Measurements from ENCODE around the gene NUDT13.

NUDT13 gene

GRCh38 chr10:73110345-73110849 is at the start of gene NUDT13:
Gene NUDT13 (plus strand): TSS chr10:73110455. CDS start chr10:73114366, 3,911 bp downstream.
- DNase-seq (ENCODE audit: low spot score): peak; percentile 87

DNA sequence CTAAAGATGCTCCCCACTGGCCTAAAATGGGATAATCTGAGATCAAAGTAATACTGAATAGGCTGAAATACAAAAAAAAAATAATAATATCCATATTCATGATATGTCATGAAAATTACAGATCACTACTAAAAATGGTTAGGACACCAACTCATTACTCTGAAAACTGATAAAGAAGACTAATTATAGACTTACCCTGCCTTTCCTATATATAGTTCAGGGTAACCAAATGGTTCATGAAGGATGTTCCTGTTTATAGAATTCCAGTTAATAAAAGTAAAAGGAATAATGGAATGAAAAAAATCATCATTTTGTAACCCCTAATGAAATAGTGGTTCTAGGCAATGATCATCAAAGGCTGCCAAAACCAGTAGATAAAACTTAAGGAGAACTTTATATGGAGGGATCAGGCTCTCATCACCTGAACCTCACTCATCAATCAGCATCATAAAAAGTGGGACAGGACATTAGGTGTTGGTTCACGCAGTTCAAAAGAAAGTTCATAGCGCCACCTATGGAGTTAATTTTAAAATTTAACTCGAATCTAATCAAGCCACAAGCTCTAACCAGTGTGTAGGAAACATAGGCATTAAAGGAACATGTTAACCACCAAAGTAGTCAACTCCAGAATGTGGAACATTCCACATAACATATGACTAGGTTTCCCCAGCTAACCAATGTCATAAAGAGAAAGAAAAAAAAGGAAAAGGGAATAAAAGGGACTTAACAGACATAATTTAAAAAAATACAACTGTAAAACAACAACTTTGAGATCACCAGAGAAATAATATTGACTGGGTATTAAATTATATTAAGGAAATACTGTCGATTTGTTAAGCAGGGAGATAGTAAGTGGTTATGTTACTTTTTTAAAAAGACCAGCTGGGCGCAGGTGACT is 49.3 kb upstream of the NUDT13 start:
- DNase-seq (ENCODE audit: low spot score): no peak

DNA sequence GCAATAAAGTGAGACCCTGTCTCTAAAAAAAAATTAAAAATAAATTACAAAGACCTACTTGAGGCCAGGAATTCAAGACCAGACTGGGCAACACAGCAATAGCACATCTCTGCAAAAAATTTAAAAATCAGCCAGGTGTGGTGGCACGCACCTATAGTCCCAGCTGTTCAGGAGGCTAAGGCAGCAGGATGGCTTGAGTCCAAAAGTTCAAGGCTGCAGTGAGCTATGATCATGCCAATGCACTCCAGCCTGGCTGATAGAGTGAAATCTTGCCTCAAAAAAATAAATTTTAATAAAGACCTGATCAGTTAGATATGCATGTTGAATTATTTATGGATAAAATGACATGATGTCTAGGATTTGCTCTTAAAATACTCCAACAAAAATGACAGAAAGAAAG is 48.5 kb upstream of the NUDT13 start:
- DNase-seq (ENCODE audit: low spot score): no peak

- DNase-seq (ENCODE audit: low spot score): no peak
Measured at GRCh38 chr10:73065441-73065840, 44.8 kb upstream of the NUDT13 start.

- DNase-seq (ENCODE audit: low spot score): no peak
Measured at GRCh38 chr10:73073627-73074026, 36.6 kb upstream of the NUDT13 start.

DNA sequence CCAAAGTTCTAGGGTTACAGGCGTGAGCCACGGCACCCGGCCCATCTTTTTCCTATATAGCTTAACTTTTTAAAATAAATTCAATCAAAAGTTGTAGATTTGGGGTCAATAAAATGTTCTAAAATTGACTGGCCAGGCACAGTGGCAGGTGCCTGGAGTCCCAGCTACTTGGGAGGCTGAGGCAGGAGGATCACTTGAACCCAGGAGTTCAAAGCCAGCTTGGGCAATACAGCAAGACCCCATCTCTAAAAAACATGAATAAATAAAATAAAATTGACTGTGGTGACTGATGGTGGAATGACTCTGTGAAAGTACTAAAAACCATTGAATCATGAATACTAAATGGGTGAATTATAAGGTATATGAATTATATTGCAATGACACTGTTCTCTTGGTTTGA is 34.4 kb upstream of the NUDT13 start:
- no peak for DNase-seq (ENCODE audit: low spot score)

DNA sequence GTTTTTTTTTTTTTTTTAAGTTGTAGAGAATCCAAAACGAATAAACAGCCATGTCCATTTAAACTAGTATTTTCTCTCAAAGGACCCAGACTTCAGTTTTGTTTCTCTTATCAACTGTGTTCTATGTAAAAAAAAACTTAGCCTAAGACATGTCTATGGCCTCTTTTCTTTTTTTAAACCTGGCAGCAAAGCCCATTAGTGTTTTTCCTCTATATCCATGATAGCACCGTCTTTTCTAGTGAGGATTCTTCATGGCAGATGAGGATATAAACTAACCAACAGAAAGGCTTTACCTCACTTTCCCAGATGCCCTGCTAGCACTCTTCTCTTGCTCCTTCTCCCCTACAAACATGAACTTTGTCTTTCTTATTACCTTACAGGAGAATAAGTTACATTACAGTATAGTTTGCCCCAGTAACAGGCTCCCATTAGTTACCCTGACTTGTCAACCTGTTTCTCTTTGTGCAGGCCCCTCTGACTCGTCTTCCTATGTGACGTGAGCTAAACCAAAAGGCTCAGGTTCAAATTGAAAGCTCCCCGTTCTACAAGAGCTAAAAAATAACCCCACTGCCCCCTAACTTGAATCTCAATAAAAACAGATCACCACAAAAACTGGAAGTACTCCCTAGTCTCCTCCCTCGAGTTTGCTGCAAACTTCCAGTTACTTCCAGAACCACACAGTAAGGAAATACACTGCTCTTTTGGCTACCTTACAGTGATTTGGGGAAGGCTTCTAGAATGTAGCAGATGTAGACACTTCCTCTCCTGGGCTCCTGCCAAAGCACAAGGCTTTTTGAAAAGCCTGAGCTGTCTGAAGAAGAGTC is 33.7 kb upstream of the NUDT13 start:
- DNase-seq (ENCODE audit: low spot score): peak; percentile 79

DNA sequence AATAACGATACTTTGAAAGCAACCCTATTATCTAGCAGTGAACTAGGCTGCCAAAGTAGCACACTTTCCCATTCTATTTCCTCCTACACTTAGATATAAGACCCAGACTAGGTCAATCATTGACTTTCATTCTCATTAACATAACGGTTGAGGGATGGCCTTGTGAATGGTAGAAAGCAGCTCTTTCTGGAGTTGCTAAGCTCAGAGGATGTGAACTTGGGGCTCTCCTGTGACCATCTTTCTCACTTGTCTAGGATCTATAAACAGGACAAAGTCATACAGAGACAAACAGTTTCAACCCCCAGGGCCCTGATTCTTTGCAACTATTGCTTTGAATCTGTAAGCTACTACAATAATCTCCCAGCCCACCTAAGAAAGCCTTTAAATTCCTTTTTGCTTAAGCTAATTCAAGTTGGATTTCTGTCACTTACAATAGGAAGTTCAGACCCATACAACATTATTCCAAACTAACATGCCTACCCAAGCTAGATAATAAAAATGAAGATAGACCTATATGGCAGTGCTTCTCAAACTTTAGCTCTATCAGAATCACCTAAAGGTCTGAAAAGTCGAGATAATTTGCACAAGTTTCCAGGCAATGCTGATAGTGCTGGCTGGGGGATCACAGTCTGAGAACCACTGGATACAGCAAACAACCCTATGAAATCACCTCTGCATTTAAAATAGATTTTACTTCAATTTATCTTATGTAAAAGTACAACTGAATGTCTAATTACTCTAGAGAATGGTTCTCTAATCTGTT is 30.3 kb upstream of the NUDT13 start:
- no peak for DNase-seq (ENCODE audit: low spot score)

GRCh38 chr10:73083221-73083620 is 27.0 kb upstream of the NUDT13 start:
- no peak for DNase-seq (ENCODE audit: low spot score)

DNA sequence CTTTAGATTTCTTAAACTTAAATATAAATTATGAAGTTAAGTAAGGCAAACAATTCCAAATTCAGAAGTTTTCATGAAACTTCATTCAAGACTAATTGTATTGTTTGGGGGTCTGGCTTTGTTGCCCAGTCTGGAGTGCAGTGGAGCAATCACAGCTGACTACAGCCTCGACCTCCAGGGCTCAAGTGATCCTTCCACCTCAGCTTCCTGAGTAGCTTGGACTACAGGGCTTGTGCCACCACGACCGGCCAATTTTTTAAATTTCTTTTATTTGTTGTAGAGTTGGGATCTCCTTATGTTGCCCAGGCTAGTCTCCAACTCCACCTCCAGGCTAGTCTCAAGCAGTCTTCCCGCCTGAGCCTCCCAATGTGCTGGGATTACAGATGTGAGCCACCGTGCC is 26.0 kb upstream of the NUDT13 start:
- DNase-seq (ENCODE audit: low spot score): no peak

- DNase-seq (ENCODE audit: low spot score): no peak
Measured at GRCh38 chr10:73086816-73087215, 23.4 kb upstream of the NUDT13 start.

- DNase-seq (ENCODE audit: low spot score): no peak
Measured at GRCh38 chr10:73088304-73088703, 22.0 kb upstream of the NUDT13 start.

DNA sequence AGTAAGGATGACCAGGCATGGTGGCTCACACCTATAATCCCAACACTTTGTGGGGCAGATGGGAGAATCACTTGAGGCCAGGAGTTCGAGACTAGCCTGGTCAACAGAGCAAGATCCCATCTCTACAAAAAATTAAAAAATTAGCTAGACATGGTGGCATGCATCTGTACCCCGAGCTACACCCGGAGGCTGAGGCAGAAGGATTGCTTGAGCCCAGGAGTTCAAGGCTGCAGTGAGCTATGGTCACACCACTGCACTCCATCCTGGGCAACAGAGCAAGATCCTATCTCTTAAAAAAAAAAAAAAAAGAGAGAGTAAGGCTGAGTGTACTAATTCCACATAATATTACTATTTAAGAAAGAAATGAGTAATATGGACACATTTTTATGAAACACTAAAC is 17.4 kb upstream of the NUDT13 start:
- DNase-seq (ENCODE audit: low spot score): no peak

DNA sequence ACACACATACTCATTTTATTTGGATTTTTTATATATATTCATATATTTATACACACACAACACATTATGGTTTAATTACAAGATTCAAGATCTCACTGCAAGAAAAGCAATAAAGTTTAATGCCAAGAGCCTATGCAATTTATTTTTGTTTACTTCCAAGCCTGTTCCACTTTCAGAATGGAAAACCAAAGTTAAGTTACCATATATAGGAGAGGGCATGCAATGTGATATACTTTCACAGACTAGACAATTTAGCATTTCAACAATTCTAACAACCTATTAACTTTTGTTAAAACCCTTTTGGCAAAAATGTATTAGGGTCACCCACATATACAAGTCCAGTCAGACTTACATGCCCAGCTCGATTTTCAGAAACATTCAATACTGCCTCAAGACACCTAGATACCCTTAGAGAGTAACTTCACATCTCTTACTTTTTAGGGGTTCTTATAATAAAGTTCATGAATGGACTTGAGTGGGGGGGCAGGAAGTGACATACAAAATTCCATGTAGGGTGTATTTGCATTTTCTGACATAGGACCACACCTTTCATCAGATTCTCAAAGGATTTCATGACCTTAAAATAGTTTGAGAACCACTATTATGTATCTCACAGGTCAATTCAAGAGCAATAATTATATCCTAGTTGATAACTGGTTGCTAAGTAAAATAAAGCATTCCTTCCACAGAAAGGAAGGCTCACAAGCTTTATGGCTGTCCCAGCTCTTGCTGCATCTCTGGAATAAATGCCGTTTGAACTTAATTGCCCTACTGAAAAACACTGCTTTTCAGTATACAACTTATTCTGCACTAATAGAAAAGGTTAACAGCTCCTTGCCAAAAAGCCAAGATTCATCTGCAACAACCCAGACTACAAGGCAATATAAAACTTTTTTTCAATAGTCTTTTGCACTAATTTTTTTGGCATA is 16.1 kb upstream of the NUDT13 start:
- DNase-seq (ENCODE audit: low spot score): no peak

DNA sequence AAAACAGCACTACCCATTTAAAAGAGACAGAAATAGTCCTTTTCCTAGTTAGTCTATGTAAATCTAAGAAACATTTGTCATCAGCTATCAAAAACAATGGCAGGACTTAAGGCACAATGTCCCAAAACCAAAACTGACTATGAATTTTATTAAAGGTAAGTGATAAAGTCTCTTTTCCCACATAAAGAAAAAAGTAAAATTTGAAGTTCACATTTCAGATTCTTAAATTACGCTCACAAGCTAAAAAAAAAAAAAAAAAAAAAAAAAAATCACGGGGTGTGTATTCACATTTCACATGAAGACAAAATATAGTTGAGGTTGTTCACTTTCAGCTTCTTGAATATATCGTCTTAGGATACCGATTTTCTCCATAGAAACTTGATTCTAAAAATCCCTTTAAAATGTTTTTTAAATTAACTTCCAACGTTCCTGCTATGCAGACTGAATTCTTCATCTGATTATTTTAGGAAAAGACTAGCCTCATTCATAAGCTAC is 15.2 kb upstream of the NUDT13 start:
- no peak for DNase-seq (ENCODE audit: low spot score)

DNA sequence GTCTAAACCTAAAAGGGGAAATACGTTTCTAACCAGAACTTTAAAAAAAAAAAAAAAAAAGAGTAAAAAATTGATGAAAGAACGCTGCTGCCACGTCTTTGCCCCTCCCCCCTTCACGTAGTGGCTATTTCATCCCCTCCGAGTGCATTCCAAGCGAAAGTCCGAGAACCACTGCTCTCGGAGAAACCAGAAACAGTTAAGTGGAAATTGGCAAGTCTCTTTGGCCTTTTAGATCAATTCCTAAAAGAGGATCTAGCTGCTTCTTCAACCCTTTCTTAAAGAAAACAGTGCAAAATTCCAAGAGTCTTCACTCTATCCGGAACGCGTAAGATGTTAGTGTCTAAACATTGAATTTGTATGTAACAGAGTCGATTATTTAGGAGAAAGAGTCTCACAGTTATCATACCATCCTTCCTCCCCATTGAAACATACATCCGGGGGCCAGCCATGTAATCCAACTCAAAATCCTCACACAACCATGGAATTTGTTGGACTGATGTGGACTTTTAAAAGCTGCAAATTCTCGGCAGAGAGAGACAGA is 14.7 kb upstream of the NUDT13 start:
- DNase-seq (ENCODE audit: low spot score): peak; percentile 72

GRCh38 chr10:73096041-73096448 is 14.2 kb upstream of the NUDT13 start:
- DNase-seq (ENCODE audit: low spot score): no peak

DNA sequence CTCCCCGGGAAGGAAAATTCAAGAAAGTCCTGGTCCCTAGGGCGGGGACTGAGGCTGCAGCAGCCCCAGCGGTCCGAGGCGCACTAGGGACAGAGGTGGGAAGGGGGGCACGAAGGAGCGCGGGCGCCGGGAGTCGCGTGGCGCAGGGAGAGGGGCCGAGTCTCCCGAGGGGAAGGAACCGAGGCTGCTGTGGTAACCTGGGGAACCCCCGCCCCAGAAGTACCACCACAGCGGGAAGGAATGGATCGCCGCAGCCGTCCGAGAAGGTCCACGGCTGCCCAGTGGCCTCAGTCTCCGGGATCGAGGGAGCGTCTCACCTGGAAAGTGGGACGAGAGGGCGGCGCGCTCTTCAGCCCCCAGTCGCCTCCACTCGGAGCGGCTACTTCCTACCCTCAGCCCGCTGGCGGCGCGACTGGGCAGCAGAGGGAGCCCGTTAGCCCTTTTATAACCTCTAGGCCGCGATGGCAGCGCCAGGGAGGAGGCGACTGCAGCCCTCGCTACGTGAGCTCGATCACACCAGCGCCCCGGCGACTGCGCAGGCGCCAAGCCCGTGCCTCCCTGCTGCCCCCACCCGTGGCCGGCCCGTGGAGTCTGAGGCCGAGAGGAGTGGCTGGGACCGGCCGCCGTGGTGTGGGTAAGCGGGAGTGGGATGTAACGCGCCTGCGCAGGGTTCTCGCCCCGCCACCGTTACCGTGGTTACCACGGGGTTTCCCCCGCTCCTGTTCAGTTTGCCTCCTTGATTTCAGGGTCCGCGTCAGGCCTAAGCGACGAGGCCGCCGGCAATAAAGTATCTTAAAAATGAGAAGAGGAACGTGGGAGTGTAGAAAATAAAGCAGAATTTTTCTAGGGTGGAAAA is 13.6 kb upstream of the NUDT13 start, which contains the start of gene P4HA1:
Gene P4HA1, minus strand, starts transcription at position 418 of the 856 bp plus-strand sequence. CDS start 21,983 bp downstream, outside the sequence.
- peak; percentile 99 for DNase-seq (ENCODE audit: low spot score)

GRCh38 chr10:73097305-73097670 is 13.0 kb upstream of the NUDT13 start:
- no peak for DNase-seq (ENCODE audit: low spot score)

Measured in globus pallidus (tissue), 1 donor.